Pancreas (tissue), 10 donors: ENCODE data around the gene CDKAL1. TPM values are rescaled to one million over a fixed set of nuclear protein-coding genes. Genes with fewer than 3 reads are reported as not detected.

Experiments
- ATAC-seq, 4 donors: fragments of 200-7000 bp; cut with Tn5 transposase; one replicate each; pipeline versions ENCODE4 v1.8.0 to v1.9.1; 2020; ENCODE audit warnings: mild to moderate bottlenecking in 4 of 4, moderate library complexity in 4 of 4
- DNase-seq, 6 donors: peaks; one replicate each; pipeline ENCODE4 v3.0.0-alpha.2; 2020
- FAIRE-seq: peaks from 2 replicates; lab custom pipeline; 2012; peaks lifted over from hg19 to GRCh38; lab: Jason Lieb, UNC
- H3K27ac ChIP-seq, 4 donors: fragments of 200-600 bp; sonication (generic); 1 replicate in 3 of 4; 2 replicates in 1 of 4; pipeline versions ENCODE4 v1.5.0 to v1.8.0; 2020
- H3K27me3 ChIP-seq, 4 donors: fragments of 200-600 bp; one replicate each; pipeline ENCODE4 v1.8.0; 2021
- H3K36me3 ChIP-seq, 3 donors: fragments of 200-600 bp; sonication (generic) in 1 of 3; one replicate each; pipeline versions ENCODE4 v1.5.0 to v1.8.0; 2020 to 2021
- H3K4me1 ChIP-seq, 3 donors: fragments of 200-600 bp; one replicate each; pipeline ENCODE4 v1.8.0; 2021
- H3K4me3 ChIP-seq, 4 donors: fragments of 200-600 bp; sonication (generic) in 2 of 4; one replicate each; pipeline versions ENCODE4 v1.5.0 to v1.8.0; 2020 to 2021
- H3K9me3 ChIP-seq, 4 donors: fragments of 200-600 bp; one replicate each; pipeline ENCODE4 v1.8.0; 2021
- CTCF ChIP-seq, 4 donors: fragments of 200-600 bp; sonication (generic) in 3 of 4; IDR thresholded peaks; one replicate each; pipeline versions ENCODE4 v1.5.0 to v1.8.0; 2021; ENCODE audit warnings: antibody characterized with exemption in 4 of 4
- WGBS, 2 donors: extraction: QIAGEN DNeasy Blood & Tissue Kit; methylation state at CpG; one replicate each; pipeline ENCODE4 v1.1.7; 2013; 5-methylcytosine and 5-hydroxymethylcytosine counted together
- intact Hi-C, 3 donors: fragments of 100-400 bp; cut with DNase I; formaldehyde crosslinking; loops; one replicate each; pipeline versions ENCODE4 v1.11.1 to v1.14.2; 2022
- polyA plus RNA-seq, 2 donors: library from polyadenylated mRNA; stranded (reverse); fragments of 200-250 nt; gene quantifications; one replicate each; pipeline ENCODE4 v1.2.3, GENCODE V29; 2013
- total RNA-seq, 6 donors: library from RNA; stranded (reverse); fragmentation: NEBNext Ultra II Directional in 4 of 6; extraction: Animal tissue kit (Norgen Biotek cat#: 25700) in 4 of 6; gene quantifications; one replicate each; pipeline versions ENCODE4 v1.2.1 to v1.2.4, GENCODE V29; 2021 to 2023
- donor health status: healthy with polysubstance abuse.
- donor health status: DM: no; HTN: no; CAD: no; lungs with moderate emphysema.
- donor health status: DM: no; HTN: no; CAD: no.
- donor health status: control.
- donor health status: control.
- donor health status: Bipolar disorder and iron deficiency.
- donor health status: DM: yes; HTN: yes; CAD: no.
- donor health status: DM: no; HTN: no; CAD: no.
- donor health status: DM: no; HTN: no; CAD: no.
- donor health status: DM: yes; HTN: yes; CAD: no.

Gene CDKAL1
- total and polyA plus RNA-seq, 8 donors = 3.3 to 11.7 (median 8.2) TPM

- no peak for TF ChIP-seq CTCF (IDR thresholded peaks at IDR 0.05)
- WGBS, 2 donors = 90 to 94% methylated on average over 3 of the region's 3 CpGs
- Histone ChIP-seq H3K4me1 (no peaks in the 10 kb centered on the region), H3K27me3 (no peaks in the 10 kb centered on the region), H3K4me3 (no peak overlapping the region), H3K27ac (no peak overlapping the region), H3K36me3 (no peaks in the 10 kb centered on the region), H3K9me3 (no peaks in the 10 kb centered on the region)
- no peak for DNase-seq
- peak in 2 of 4 donors; percentile 34 to 48 for ATAC-seq
- intact Hi-C loops = no loop called here
- no peak for FAIRE-seq
Observed at GRCh38 chr6:20789162-20789561, 254.9 kb downstream of the CDKAL1 start.

- ATAC-seq = no peak
- no peaks in the 10 kb centered on the region for H3K4me1 ChIP-seq
- no peak for TF ChIP-seq CTCF (IDR thresholded peaks at IDR 0.05)
- H3K27me3 ChIP-seq = no peaks in the 10 kb centered on the region
- intact Hi-C loops = no loop called here
- H3K4me3 ChIP-seq = no peak overlapping the region
- no peaks in the 10 kb centered on the region for H3K36me3 ChIP-seq
- H3K27ac ChIP-seq = no peak overlapping the region
- no peaks in the 10 kb centered on the region for H3K9me3 ChIP-seq
- DNase-seq = no peak
- no peak for FAIRE-seq
- 96 to 99% methylated on average over 9 of the region's 9 CpGs for WGBS, 2 donors
Observed at GRCh38 chr6:20790032-20790791, 256.0 kb downstream of the CDKAL1 start.

- no peak for TF ChIP-seq CTCF (IDR thresholded peaks at IDR 0.05)
- WGBS, 2 donors = 93 to 94% methylated on average over 4 of the region's 4 CpGs
- Histone ChIP-seq H3K9me3 (no peaks in the 10 kb centered on the region), H3K4me1 (no peaks in the 10 kb centered on the region), H3K4me3 (no peak overlapping the region), H3K27ac (no peak overlapping the region), H3K27me3 (no peaks in the 10 kb centered on the region), H3K36me3 (no peaks in the 10 kb centered on the region)
- FAIRE-seq (no peak), ATAC-seq (no peak), DNase-seq (no peak)
- intact Hi-C loops = no loop called here
Observed at GRCh38 chr6:20791074-20791473, 256.8 kb downstream of the CDKAL1 start.

GRCh38 chr6:20791944-20792343 is 257.7 kb downstream of the CDKAL1 start:
- no peaks in the 10 kb centered on the region for H3K36me3 ChIP-seq
- H3K27ac ChIP-seq = no peak overlapping the region
- FAIRE-seq (no peak), ATAC-seq (no peak), DNase-seq (no peak)
- intact Hi-C loops = no loop called here
- no peak for TF ChIP-seq CTCF (IDR thresholded peaks at IDR 0.05)
- H3K4me1 ChIP-seq = no peaks in the 10 kb centered on the region
- H3K27me3 ChIP-seq = no peaks in the 10 kb centered on the region
- no peaks in the 10 kb centered on the region for H3K9me3 ChIP-seq
- H3K4me3 ChIP-seq = no peak overlapping the region
- WGBS, 2 donors = 80 to 85% methylated on average over 2 of the region's 2 CpGs

GRCh38 chr6:20793174-20793573 is 258.9 kb downstream of the CDKAL1 start:
- Histone ChIP-seq H3K27ac (no peak overlapping the region), H3K9me3 (no peaks in the 10 kb centered on the region), H3K36me3 (no peaks in the 10 kb centered on the region), H3K27me3 (no peaks in the 10 kb centered on the region), H3K4me3 (no peak overlapping the region), H3K4me1 (no peaks in the 10 kb centered on the region)
- FAIRE-seq (no peak), DNase-seq (no peak), ATAC-seq (no peak)
- intact Hi-C loops = no loop called here
- no peak for TF ChIP-seq CTCF (IDR thresholded peaks at IDR 0.05)
- 77 to 80% methylated on average over 5 of the region's 5 CpGs for WGBS, 2 donors
